HG03457 (cell line): Measurements from ENCODE around the gene MYL3.

Experiments used
- ATAC-seq: cut with Tn5 transposase; IDR thresholded peaks from one replicate; pipeline ENCODE4 v1.9.1; 2021; ENCODE audit warnings: moderate number of reproducible peaks; ENCODE audit not compliant: unreplicated experiment

The MYL3 gene

GRCh38 chr3:46899151-46900006 lies 36.1 kb upstream of the MYL3 start:
- no peak for ATAC-seq

- ATAC-seq: no peak
Measured at GRCh38 chr3:46898321-46899150, 35.3 kb upstream of the MYL3 start.

- ATAC-seq: no peak
Measured at GRCh38 chr3:46897829-46898320, 34.6 kb upstream of the MYL3 start.

GRCh38 chr3:46897031-46897430 lies 33.8 kb upstream of the MYL3 start:
- no peak for ATAC-seq

- no peak for ATAC-seq
Measured at GRCh38 chr3:46896386-46896785, 33.1 kb upstream of the MYL3 start.

GRCh38 chr3:46895761-46896160 lies 32.5 kb upstream of the MYL3 start:
- no peak for ATAC-seq

- ATAC-seq: no peak
Measured at GRCh38 chr3:46895204-46895660, 32.0 kb upstream of the MYL3 start.

GRCh38 chr3:46894256-46894655 lies 31.0 kb upstream of the MYL3 start:
- ATAC-seq: no peak

GRCh38 chr3:46893763-46894162 lies 30.5 kb upstream of the MYL3 start:
- no peak for ATAC-seq

GRCh38 chr3:46893146-46893748 lies 30.0 kb upstream of the MYL3 start:
- no peak for ATAC-seq

- no peak for ATAC-seq
Measured at GRCh38 chr3:46892285-46893145, 29.3 kb upstream of the MYL3 start.

GRCh38 chr3:46891132-46891531 lies 27.9 kb upstream of the MYL3 start:
- no peak for ATAC-seq

- ATAC-seq: no peak
Measured at GRCh38 chr3:46890132-46890531, 26.9 kb upstream of the MYL3 start.

GRCh38 chr3:46889381-46890110 lies 26.3 kb upstream of the MYL3 start:
- no peak for ATAC-seq

GRCh38 chr3:46888705-46889104 lies 25.5 kb upstream of the MYL3 start:
- ATAC-seq: no peak

- no peak for ATAC-seq
Measured at GRCh38 chr3:46887980-46888494, 24.8 kb upstream of the MYL3 start.

- no peak for ATAC-seq
Measured at GRCh38 chr3:46885612-46886011, 22.4 kb upstream of the MYL3 start.

- ATAC-seq: no peak
Measured at GRCh38 chr3:46884929-46885328, 21.7 kb upstream of the MYL3 start.

GRCh38 chr3:46884427-46884826 lies 21.2 kb upstream of the MYL3 start:
- no peak for ATAC-seq

- ATAC-seq: no peak
Measured at GRCh38 chr3:46883830-46884185, 20.6 kb upstream of the MYL3 start.
